IPS-NIHi7 (cell line): ENCODE data around the gene PDCD1LG2.

Source experiments
- DNase-seq: peaks from one replicate; pipeline ENCODE4 v3.0.0; 2012; ENCODE audit warnings: mixed read lengths; ENCODE audit errors: extremely low spot score

Gene PDCD1LG2

GRCh38 chr9:5610491-5610890 lies 100.2 kb downstream of the PDCD1LG2 start:
- DNase-seq = no peak

DNA sequence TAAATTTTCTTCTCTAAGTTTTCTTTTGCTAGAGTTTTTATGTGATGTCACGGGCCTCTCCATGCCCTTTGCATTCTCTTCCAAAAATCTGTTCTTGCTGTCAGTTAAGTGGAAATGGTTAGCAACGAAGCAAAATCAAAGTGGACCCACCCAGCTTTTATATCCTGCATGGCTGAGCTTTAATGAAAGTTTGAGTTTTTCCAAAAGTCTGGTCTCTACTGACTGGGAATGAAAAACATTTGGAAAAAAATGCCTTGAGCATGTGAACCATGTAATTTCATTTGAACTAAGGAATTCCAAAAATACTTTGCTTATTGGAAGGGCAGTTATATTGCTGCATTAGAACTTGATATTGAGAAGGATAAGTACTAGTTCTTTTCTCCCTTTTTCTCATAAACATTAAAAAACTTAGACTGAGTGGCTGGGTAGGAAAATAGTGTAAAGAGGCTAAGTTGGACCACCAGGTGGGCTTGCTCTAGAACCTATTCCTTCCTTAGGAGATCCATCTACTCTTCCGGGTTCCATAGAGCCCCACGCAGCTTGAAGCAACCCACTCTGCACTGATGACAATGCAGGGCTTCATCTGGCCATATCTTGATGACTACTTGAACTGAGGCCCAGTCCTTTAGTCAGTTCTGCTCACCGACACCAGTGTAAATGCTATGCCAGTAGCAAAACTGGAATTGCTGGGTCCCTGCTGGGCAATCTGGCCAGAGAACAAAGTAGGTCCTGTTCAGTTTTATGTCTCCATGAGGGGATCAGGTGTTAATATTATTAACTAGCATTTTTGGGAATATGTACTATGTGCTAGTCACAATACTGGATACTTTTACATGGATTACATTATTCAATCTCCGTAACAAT lies 101.2 kb downstream of the PDCD1LG2 start:
- DNase-seq = no peak

DNA sequence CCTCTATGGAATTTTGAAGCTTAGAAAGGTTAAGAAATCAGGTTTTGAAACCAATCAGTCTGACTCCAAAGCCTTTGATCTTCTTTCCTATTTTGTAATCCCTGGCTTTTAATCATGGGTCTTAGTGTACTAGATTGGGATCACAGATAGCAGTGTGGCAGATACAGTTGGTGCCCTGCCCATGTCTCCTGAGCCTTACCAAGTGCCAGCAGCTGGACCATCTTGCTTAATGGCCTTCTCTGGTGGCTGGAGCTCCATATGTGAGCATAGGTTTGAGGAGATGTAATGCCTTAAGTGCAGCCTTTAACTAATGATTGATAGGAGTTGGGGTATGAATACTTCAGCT lies 101.8 kb downstream of the PDCD1LG2 start:
- DNase-seq = no peak

DNA sequence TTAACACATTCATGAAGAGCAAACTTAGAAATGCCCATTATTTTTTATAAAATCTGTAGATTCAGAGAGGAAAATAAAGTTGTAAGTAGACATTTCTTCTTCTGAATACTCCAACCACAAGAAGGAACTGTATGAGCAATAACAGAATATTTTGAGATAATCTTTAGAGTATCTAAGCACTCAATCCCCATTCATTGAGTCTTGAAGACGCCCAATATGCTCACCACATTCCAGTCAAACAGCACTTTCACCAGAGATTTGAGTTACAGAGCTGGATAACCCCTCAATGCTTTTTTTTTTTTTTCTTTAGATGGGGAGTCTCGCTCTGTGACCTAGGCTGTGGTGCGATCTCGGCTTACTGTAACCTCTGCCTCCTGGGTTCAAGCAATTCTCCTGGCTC lies 103.9 kb downstream of the PDCD1LG2 start:
- DNase-seq = no peak

- no peak for DNase-seq
These were observed 104.7 kb downstream of the PDCD1LG2 start for GRCh38 chr9:5614985-5615384.

GRCh38 chr9:5617749-5618148 lies 107.4 kb downstream of the PDCD1LG2 start:
- no peak for DNase-seq

DNA sequence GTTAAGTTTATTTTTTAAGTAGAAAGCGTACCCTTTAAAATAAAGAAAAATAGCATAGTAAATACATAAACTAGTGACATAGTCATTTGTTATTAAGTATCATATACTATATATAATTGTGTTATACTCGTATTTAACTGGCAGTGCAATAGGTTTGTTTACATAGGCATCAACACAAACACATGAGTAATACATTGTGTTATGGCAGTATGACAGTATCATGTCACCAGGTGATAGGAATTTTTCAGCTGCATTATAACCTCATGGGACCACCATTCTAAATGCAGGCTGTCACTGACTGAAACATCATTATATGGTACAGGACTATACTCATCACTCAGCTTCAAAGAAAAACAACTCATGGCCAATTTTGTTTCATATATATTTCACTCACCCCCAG lies 110.2 kb downstream of the PDCD1LG2 start:
- DNase-seq = no peak
